HG03045 (cell line): ENCODE measurements around the gene PDK4.

Experiments
- ATAC-seq: cut with Tn5 transposase; IDR thresholded peaks from one replicate; pipeline ENCODE4 v1.9.1; 2021; ENCODE audit warnings: mild to moderate bottlenecking, moderate library complexity; ENCODE audit not compliant: unreplicated experiment

The PDK4 gene

DNA sequence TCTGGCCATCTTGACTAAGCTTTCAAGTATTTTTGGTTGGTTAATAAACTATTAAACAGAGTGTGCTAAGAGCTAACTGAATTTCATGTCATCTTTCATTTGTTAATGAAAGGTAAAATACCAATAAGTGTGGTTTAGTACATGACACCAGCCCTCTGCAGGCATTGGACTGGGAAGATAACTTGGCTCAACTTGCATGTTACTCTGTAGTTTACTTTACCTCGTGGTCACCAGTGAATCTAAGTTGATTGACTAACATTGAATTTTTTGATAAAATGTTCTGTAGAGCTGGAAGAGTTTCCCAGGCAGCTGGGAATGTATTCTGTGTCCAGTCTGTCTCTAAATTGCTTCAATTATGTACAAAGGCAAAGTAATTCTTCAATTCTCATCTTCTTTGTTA is 60.7 kb downstream of the PDK4 start:
- no peak for ATAC-seq

DNA sequence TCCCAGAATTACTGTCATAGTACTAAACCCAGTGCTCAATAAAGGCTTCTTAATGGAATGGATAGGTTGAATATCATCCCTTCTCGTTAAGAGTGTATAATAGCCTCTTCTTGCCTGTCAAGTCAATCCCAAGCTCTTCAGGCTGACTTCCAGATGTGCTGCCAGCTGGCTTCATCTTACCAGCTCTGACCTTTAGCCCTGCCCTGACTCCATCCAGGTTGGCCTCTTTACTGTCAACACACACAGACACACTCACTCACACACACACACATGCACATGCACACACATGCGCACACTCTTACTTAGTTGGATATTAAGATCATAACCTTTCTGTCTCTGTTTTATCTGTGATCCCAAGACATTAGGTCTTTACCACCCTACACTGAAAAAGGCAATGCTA is 61.5 kb downstream of the PDK4 start:
- no peak for ATAC-seq
